Activated T-cell treated with anti-CD3 and anti-CD28 coated beads, Interleukin-2, amount 50 U/mL, for 24 hours (primary cell): ENCODE results near the gene TMEM121.
"Not testable (repeated sequence)": the region's sequence is repeated elsewhere in the genome, so short reads cannot be mapped to it uniquely, and the experiment has no call there.

ENCODE experiments used
- DNase-seq: peaks from one replicate; pipeline ENCODE4 v3.0.0-alpha.2; 2020
- H3K27ac Mint-ChIP-seq: 2 replicates; pipeline ENCODE4 v1.8.0; 2020; ENCODE audit warnings: mild to moderate bottlenecking, mixed read lengths
- H3K27me3 Mint-ChIP-seq: 2 replicates; pipeline ENCODE4 v1.8.0; 2020; ENCODE audit warnings: mixed read lengths
- H3K36me3 Mint-ChIP-seq: 2 replicates; pipeline ENCODE4 v1.8.0; 2020; ENCODE audit warnings: low read depth, mixed read lengths
- H3K4me1 Mint-ChIP-seq: 2 replicates; pipeline ENCODE4 v1.8.0; 2020; ENCODE audit warnings: low read depth, mixed read lengths
- H3K4me3 Mint-ChIP-seq: 2 replicates; pipeline ENCODE4 v1.8.0; 2020; ENCODE audit warnings: mild to moderate bottlenecking, moderate library complexity, mixed read lengths
- H3K9me3 Mint-ChIP-seq: 2 replicates; pipeline ENCODE4 v1.8.0; 2020; ENCODE audit warnings: mixed read lengths

TMEM121 gene

DNA sequence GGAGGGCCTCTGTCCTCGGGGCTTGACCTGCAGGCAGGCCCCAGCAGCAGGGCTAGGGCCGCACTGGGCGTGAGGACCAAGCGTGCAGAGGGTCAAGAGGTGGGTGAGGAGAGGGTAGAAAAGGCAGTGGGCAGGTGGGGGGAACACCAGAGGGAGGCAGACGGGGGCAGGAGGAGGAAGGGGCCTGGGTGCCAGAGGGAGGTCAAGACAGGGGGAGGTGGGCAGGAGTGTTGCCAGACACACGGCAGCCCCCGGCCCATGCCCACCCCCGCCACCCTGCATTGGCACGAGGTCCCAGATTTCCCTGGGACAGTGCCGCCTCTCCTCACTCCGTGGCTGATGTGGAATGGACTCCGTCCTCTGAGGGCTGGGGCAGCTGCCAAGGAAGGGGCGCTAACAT, 8.2 kb downstream of the TMEM121 start:
- H3K27me3 Mint-ChIP-seq = peaks cover 25% of the 10 kb centered on the region
- no peaks in the 10 kb centered on the region for H3K9me3 Mint-ChIP-seq
- DNase-seq = no peak
- H3K36me3 Mint-ChIP-seq = peaks cover 2% of the 10 kb centered on the region
- H3K4me1 Mint-ChIP-seq = peaks cover 14% of the 10 kb centered on the region
- no peak overlapping the region for H3K4me3 Mint-ChIP-seq
- H3K27ac Mint-ChIP-seq = no peak overlapping the region

DNA sequence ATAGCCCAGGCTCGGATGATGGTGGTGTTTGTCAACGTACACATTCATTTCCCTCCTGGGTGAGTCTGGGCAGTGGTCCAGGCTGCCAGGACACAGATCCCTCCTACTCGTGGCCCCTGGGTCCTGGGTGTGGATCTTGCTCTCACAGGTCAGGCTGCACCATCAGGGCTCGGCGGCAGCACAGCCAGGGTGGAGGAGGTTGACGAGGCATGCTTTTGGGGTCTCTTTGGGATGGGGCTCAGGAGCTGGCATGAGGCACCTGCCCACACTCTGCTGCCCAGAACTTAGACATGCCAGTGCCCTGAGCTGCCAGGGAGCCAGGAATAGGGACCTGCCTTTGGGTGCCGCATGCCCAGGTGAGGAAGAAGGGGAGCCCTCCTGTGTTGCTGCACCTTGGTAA, 9.7 kb downstream of the TMEM121 start:
- Mint-ChIP-seq H3K27ac (no peak overlapping the region), H3K9me3 (no peaks in the 10 kb centered on the region), H3K4me3 (no peak overlapping the region), H3K4me1 (peaks cover 7% of the 10 kb centered on the region), H3K27me3 (peaks cover 22% of the 10 kb centered on the region), H3K36me3 (no peaks in the 10 kb centered on the region)
- DNase-seq = no peak

DNA sequence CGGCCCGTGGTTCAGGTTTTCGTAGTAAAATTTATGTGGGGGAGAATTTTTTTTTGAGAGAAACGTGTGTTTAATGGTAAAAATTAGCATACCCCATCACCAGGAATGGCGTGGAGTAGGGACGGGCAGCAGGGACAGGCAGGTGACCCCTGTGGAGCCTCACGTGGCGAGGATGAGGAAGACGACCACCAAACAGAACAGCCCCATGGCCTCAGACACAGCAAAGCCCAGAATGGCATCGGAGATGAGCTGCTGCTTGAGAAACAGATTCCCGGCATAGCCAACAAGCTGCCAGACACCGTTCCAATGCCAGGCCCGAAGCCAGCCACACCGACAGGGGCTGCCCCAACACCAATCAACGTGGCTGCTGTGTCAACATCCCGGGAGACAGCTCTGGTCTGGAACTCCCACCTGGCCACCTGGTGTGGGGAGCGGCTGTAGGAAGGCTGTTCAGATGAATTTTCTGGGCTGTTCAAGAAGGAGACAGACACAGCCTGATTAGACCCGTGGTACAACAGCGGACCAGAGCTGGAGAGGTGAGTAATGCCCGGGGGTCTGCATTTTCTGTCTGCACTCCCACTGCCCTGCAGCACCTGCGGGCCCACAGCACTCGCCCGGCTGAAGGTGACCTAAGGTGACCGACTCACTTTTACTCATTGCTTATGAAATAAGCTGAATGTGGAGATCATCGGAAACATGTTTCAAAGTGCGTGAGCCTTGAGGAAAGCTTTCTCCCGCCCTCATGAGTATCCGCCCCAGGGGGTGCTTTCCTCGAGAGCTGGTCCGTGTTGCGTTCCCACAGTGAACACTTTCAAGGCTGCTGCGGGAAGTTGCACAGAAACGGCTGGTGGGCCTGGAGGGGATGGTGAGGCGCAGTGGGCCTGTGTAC, 10.6 kb downstream of the TMEM121 start:
- Mint-ChIP-seq H3K36me3 (no peaks in the 10 kb centered on the region), H3K9me3 (no peaks in the 10 kb centered on the region), H3K4me3 (no peak overlapping the region), H3K27me3 (peaks cover 22% of the 10 kb centered on the region), H3K27ac (no peak overlapping the region), H3K4me1 (peaks cover 7% of the 10 kb centered on the region)
- no peak for DNase-seq

DNA sequence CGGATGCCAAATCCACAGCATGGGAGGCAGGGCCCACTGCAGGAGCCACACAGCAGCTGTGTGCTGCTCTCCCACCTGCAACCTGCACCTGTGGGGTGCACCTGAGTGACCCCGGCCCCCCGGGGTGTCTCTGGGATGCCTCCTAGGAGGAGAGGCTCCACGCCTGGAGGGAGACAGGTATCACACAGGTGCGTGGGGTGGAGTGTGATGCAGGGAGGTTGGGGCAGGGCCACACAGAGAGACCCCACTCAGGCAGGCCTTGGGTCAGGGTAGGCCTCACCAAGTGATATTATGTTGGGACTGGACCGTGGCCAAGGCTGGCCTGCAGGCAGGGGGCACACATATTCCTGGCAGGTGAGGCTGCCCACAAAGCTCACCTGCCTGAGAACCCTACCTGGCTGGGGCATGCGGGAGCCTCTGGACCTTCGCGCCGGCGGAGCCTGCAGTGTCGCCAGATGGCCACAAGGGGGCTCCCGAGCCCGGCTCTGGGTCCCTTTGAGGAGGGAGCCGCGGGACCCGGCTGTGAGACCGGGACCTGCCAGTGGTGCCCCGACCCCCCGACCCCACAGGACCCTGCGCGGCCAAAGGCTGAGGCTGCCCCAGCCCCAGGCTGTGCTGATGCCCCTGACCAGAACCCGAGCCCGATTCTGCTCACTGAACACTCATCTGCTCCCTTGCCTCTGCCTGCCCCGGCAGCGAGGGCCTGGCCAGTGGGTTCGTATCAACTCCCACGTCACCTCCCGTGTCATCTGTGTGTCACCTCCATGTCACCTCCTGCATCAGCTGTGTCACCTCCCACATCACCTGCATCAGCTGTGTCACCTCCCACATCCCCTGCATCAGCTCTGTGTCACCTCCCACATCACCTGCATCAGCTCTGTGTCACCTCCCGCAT, 11.4 kb downstream of the TMEM121 start:
- DNase-seq = peak; percentile 86
- Mint-ChIP-seq H3K36me3 (no peaks in the 10 kb centered on the region), H3K27me3 (peaks cover 17% of the 10 kb centered on the region), H3K27ac (no peak overlapping the region), H3K4me3 (no peak overlapping the region), H3K9me3 (no peaks in the 10 kb centered on the region), H3K4me1 (peaks cover 7% of the 10 kb centered on the region)

DNA sequence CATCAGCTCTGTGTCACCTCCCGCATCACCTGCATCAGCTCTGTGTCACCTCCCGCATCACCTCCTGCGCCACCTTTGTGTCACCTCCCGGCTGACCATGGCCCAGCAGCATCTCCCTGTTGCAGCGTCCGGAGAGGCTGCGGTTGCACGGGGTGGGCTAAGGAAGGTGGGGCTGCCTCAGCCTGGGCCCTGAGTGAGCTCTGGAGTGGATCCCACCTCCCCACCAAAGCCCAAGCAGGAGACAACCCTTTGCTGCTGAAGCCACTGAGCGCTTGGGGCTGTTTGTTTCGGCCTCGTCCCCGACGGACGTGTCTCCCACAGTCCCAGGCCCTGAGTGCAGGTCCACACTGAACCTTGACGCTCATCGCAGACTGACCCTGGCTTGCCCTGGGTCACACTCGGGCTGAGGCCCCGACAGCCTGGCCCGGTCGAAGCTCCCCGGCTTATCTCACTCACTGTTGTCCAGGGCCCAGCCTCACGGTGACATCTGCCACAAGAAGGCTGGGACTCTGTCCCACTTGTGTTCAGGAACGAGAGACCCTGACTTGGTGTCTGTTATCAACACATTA, 12.2 kb downstream of the TMEM121 start:
- Mint-ChIP-seq H3K4me1 (peaks cover 7% of the 10 kb centered on the region), H3K9me3 (peaks cover 4% of the 10 kb centered on the region), H3K27ac (no peak overlapping the region), H3K27me3 (peaks cover 17% of the 10 kb centered on the region), H3K4me3 (no peak overlapping the region), H3K36me3 (no peaks in the 10 kb centered on the region)
- DNase-seq = no peak

DNA sequence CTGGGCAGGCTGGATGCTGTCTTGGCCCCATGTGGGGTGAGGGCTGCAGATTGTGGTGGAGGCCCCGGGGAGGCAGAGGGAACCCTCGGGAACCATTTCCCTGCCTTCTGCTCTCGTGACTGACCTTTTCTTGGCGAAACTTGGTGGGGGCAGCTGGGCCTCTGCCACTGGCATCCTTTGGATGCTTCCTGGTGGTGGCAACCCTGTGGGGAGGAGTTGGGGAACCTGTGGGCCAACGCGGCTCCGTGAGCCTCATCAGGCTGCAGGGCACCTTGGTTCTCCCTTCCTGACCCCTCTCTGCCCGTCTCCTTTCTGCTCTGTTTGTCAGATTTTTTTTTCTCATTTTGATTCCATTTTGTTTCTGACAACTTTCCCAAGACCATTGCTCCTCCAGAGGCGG, 14.4 kb downstream of the TMEM121 start:
- Mint-ChIP-seq H3K27ac (no peak overlapping the region), H3K27me3 (peaks cover 20% of the 10 kb centered on the region), H3K4me1 (peaks cover 7% of the 10 kb centered on the region)

DNA sequence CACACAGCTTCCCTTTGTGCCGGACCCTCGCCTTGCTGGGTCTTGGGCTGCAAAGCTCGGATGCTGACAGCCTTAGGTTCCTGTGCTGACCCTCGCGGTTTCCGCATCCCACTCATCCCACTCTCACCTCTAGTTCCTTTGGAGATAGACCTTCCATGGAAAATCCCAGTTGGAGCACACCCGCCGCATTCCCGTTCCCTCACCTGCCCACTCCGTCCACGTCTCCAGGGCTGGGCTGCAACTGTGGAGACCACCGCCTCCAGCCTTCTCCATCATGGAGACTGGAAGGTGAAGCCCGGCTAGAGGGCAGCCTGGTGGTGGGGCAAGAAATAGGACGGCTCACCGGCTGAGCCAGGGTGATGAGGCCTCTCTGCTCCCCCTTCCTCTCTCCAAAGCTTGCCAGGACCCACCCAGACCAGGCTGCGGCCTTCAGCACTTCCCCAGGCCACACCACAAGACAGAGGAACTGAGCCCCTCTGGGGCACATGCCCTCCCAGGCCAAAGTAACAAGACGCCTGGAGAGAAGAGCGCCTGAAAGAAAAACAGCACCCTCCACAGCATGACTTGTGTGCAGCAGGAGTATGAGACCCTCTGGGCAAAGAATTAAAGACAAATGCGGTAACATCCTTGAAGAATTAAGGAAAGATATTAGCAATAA, 15.0 kb downstream of the TMEM121 start:
- no peaks in the 10 kb centered on the region for H3K36me3 Mint-ChIP-seq
- peaks cover 6% of the 10 kb centered on the region for H3K9me3 Mint-ChIP-seq

More for the DNA sequence above, 14.4 kb downstream of the TMEM121 start:
- Mint-ChIP-seq H3K4me3 (no peak overlapping the region), H3K9me3 (peaks cover 6% of the 10 kb centered on the region), H3K36me3 (no peaks in the 10 kb centered on the region)
- DNase-seq = no peak

DNA sequence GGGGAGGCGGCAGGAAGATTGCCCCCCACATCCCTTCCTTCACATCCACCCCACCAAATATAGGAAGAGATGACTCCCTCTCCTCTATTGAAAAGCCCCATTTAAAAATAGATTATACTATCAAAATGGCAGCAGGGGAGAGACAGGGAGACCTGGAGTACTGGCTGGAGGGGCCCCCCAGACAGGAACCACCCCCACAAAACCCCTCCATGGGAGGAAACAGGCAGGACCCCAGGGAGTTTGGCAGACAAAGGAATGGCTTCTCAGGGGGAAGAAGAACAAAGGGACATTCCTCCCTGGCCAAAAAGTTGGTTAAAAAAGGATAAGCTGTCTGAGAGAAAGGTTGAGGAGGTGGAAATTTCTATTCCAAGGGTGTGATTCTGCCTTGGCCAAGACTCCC, 19.3 kb downstream of the TMEM121 start:
- H3K36me3 Mint-ChIP-seq = not testable (repeated sequence)

More for the DNA sequence above, 15.0 kb downstream of the TMEM121 start:
- H3K27me3 Mint-ChIP-seq = peaks cover 20% of the 10 kb centered on the region
- no peak for DNase-seq
- no peak overlapping the region for H3K27ac Mint-ChIP-seq
- H3K4me1 Mint-ChIP-seq = peaks cover 7% of the 10 kb centered on the region
- no peak overlapping the region for H3K4me3 Mint-ChIP-seq

DNA sequence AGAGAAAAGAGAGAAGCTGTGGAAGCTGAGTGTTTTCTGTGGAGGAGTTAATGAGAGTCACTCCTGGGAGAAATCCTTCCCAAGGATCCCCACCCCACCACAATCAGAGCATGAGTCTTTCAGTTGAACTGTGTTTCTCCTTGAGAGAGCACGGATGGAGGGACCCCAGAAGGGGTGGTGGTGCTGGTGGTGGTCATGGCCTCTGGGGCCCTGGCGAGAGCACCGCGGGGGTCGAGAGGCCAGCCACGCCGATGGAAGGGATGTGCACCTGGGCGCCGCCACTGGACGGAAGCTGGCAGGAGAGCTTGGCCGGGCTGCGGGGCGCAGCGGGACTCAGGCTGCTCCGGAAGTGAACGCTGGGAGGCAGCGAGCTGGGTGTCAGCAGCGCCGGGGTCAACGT, 20.0 kb downstream of the TMEM121 start:
- DNase-seq, H3K4me3 Mint-ChIP-seq, H3K27ac Mint-ChIP-seq, H3K4me1 Mint-ChIP-seq, H3K36me3 Mint-ChIP-seq, H3K9me3 Mint-ChIP-seq, H3K27me3 Mint-ChIP-seq: not testable (repeated sequence)

More for the DNA sequence above, 19.3 kb downstream of the TMEM121 start:
- not testable (repeated sequence) for H3K4me3 Mint-ChIP-seq, H3K27ac Mint-ChIP-seq, H3K4me1 Mint-ChIP-seq, H3K27me3 Mint-ChIP-seq, H3K9me3 Mint-ChIP-seq, DNase-seq

DNA sequence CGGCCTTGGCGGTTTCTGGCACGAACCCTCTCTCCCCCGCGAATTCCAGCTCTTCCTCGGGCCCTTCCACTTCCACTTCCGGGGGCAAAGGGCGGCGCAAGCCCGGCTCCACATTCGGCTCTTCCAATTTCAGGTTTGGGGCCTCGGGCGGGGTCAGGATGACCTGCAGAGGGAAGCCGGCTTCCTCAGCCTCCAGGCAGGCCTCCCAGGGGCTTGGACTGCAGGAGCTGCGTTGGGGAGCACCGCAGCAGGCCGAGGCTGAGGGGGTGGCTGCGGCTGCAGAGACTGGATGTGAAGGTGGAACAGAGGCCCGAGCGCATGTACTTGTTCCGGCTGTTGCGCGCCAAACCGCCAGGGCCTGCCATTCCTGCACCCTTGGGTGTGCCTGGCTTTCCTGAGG, 20.7 kb downstream of the TMEM121 start:
- not testable (repeated sequence) for H3K4me3 Mint-ChIP-seq, H3K9me3 Mint-ChIP-seq, H3K27ac Mint-ChIP-seq, H3K4me1 Mint-ChIP-seq, H3K27me3 Mint-ChIP-seq, DNase-seq, H3K36me3 Mint-ChIP-seq

DNA sequence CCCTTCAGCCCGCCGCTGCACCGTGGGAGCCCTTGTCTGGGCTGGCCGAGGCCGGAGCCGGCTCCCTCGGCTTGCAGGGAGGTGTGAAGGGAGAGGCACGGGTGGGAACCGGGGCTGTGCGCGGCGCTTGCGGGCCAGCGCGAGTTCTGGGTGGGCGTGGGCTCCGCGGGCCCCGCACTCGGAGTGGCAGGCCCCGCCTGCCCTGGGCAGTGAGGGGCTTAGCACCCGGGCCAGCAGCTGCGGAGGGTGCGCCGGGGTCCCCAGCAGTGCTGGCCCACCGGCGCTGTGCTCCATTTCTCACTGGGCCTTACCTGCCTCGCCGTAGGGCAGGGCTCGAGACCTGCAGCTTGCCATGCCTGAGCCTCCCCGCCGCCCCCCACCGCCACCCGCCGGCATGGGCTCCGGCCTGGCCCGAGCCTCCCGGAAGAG, 21.4 kb downstream of the TMEM121 start:
- H3K27me3 Mint-ChIP-seq = peaks cover 3% of the 10 kb centered on the region
- DNase-seq = no peak
- peaks cover 6% of the 10 kb centered on the region for H3K9me3 Mint-ChIP-seq
- no peaks in the 10 kb centered on the region for H3K4me1 Mint-ChIP-seq
- H3K36me3 Mint-ChIP-seq = no peaks in the 10 kb centered on the region
- H3K4me3 Mint-ChIP-seq = no peak overlapping the region
- no peak overlapping the region for H3K27ac Mint-ChIP-seq

DNA sequence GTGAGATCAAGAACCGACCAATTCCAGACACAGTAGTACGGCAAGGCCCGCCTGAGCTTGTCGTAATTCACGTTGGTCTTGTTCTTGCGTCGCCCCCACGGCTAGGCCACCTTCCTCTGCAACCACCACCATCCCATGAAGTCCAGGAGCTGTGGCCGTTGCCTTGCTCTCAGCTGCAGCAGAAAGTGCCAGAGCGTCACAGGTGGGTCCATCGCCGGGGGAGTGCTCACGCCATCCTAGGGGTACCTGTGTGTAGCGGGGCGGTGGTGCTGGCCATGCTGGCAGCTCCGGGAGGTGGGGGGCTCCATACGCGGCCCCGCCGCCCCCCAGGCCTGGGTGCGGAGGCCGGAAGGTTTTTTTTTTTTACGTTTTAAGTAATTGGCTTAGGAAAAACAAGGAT, 23.1 kb downstream of the TMEM121 start:
- DNase-seq = no peak
- Mint-ChIP-seq H3K36me3 (no peaks in the 10 kb centered on the region), H3K27me3 (peaks cover 5% of the 10 kb centered on the region), H3K9me3 (no peaks in the 10 kb centered on the region), H3K4me1 (no peaks in the 10 kb centered on the region), H3K27ac (no peak overlapping the region), H3K4me3 (no peak overlapping the region)

DNA sequence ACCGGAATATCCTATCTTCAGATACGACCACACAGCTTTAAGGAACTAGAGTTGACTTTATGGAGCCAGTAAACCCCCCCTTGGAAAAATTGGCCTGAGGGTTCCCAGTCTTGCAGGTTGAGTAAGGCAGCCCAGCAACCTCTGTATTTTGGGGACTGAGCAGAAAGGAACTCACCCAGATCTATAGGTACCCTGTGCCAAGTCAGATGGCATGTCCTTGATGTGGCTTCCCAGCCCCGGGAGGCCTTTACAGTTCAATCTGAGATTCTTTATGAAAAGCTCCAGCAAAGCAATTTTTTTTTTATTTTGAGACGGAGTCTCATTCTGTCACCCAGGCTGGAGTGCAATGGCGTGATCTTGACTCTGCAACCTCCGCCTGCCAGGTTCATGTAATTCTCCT, 27.6 kb downstream of the TMEM121 start:
- no peaks in the 10 kb centered on the region for H3K4me1 Mint-ChIP-seq
- H3K4me3 Mint-ChIP-seq = no peak overlapping the region
- no peak overlapping the region for H3K27ac Mint-ChIP-seq
- DNase-seq = no peak
- no peaks in the 10 kb centered on the region for H3K9me3 Mint-ChIP-seq
- H3K36me3 Mint-ChIP-seq = no peaks in the 10 kb centered on the region
- peaks cover 14% of the 10 kb centered on the region for H3K27me3 Mint-ChIP-seq

DNA sequence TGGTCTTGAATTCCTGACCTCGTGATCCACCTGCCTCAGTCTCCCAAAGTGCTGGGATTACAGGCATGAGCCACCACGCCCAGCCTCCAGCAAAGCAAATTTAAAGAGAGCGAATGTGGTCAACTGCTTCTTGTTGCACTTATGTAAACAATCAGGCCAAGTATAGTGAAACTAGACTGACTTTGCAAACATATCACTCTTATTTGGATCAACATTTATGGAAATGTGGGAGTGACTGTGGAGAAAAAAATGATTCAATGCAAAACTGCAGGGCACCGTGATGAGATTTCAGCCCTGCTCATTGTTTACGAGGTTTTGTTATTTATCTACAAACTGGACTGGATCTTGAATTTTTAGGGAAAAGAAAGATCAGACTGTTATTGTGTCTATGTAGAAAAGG, 28.1 kb downstream of the TMEM121 start:
- H3K9me3 Mint-ChIP-seq = no peaks in the 10 kb centered on the region
- H3K4me3 Mint-ChIP-seq = no peak overlapping the region
- no peak overlapping the region for H3K27ac Mint-ChIP-seq
- DNase-seq = no peak
- no peaks in the 10 kb centered on the region for H3K36me3 Mint-ChIP-seq
- H3K27me3 Mint-ChIP-seq = peaks cover 14% of the 10 kb centered on the region
- H3K4me1 Mint-ChIP-seq = no peaks in the 10 kb centered on the region
